ENCODE measurements around the gene PRG3. TPM values are rescaled to one million over a fixed set of nuclear protein-coding genes. Genes with fewer than 3 reads are reported as not detected.

The PRG3 gene
- total RNA-seq, 1 experiment from 2014 or later, result not detected

- Histone ChIP-seq H3K9me3 (ENCODE audit: control insufficient read depth, low read depth, low read length) (no peaks in the 10 kb centered on the region), H3K23ac (ENCODE audit: insufficient read length, low read depth, low read length) (no peak within 1 kb of the TSS), H2BK15ac (ENCODE audit: low read depth, low read length) (no peak within 1 kb of the TSS), H3T11ph (ENCODE audit: low read length) (no peak within 1 kb of the TSS), H4K91ac (ENCODE audit: insufficient read length, low read depth, low read length) (no peak within 1 kb of the TSS), H4K5ac (ENCODE audit: insufficient read length, low read depth, low read length) (no peak within 1 kb of the TSS), H3K27ac (ENCODE audit: insufficient read length, low read depth, low read length) (no peak within 1 kb of the TSS), H3K18ac (ENCODE audit: insufficient read length, low read depth, low read length) (peak within 1 kb of the TSS; percentile 21), H3K79me1 (ENCODE audit: insufficient read depth, low read depth, low read length, poor library complexity, severe bottlenecking) (peaks cover 7% of the 10 kb centered on the region), H3K23me2 (ENCODE audit: insufficient read length, low read depth, low read length, poor library complexity, severe bottlenecking) (peaks cover 6% of the 10 kb centered on the region), H4K8ac (replicated peaks; ENCODE audit: insufficient read length, low read depth, low read length) (peak within 1 kb of the TSS; percentile 9), H3K4ac (ENCODE audit: low read depth, low read length) (no peak within 1 kb of the TSS), H2AK5ac (ENCODE audit: insufficient read length, low read length) (no peak within 1 kb of the TSS), H2BK120ac (ENCODE audit: low read depth, low read length, poor library complexity, severe bottlenecking) (no peak within 1 kb of the TSS), H3K27me3 (ENCODE audit: insufficient read depth, low read length) (no peaks in the 10 kb centered on the region), H3K9ac (ENCODE audit: extremely low read depth, insufficient read length, low read length) (peak within 1 kb of the TSS; percentile 64), H3K79me2 (ENCODE audit: insufficient read depth, low read length) (peaks cover 10% of the 10 kb centered on the region; the same call in 1 of the 2 replicates), H3K56ac (ENCODE audit: insufficient read length, low read depth, low read length) (no peak within 1 kb of the TSS), H3K14ac (ENCODE audit: insufficient read depth, low read length) (peak within 1 kb of the TSS; percentile 52), H2AFZ (ENCODE audit: low read length) (peak within 1 kb of the TSS; percentile 24), H2BK20ac (ENCODE audit: low read depth, low read length, poor library complexity, severe bottlenecking) (no peak within 1 kb of the TSS), H3K4me1 (ENCODE audit: insufficient read depth, low read length) (peaks cover 5% of the 10 kb centered on the region; the same call in 1 of the 2 replicates), H2BK12ac (ENCODE audit: insufficient read length, low read depth, low read length) (no peak within 1 kb of the TSS), H4K20me1 (ENCODE audit: control insufficient read depth, insufficient read depth, insufficient read length) (no peaks in the 10 kb centered on the region), H2BK5ac (ENCODE audit: insufficient read length, low read length) (no peak within 1 kb of the TSS), H3K4me2 (ENCODE audit: insufficient read depth, insufficient read length, low read length) (peak within 1 kb of the TSS; percentile 66)
- no CpG with 5 or more reads among the region's 69 CpGs for WGBS (ENCODE audit: extremely low coverage, insufficient read length, low lambda C conversion rate)
- peak within 1 kb of the TSS; percentile 96 to 98 (median 98) for H3K27ac Mint-ChIP-seq
- TF ChIP-seq CTCF (conservative IDR thresholded peaks at IDR 0.05), result no peak; the same call in 2 of the 3 replicates
- H3K36me3 Mint-ChIP-seq (ENCODE audit: insufficient read depth in 1 of 3, low read depth in 3 of 3), result peaks cover 30 to 46% (median 43%) of the 10 kb centered on the region in 3 experiments
- DNase-seq, result peak; percentile 84
- H3K4me3 Mint-ChIP-seq, result peak within 1 kb of the TSS; percentile 93 to 94
- peaks cover 42 to 48% of the 10 kb centered on the region in 2 experiments for H3K4me1 Mint-ChIP-seq
- H3K9me3 Mint-ChIP-seq, result no peaks in the 10 kb centered on the region
- peaks cover 16% of the 10 kb centered on the region for H3K27me3 Mint-ChIP-seq (ENCODE audit: low read depth)
These were observed 45.4 kb downstream of the PRG3 start, which contains the start of gene SSRP1 for GRCh38 chr11:57335343-57336110. SSRP1 (minus strand) TSS chr11:57335892; CDS start chr11:57335121, 771 bp downstream.

Measured in H9 (cell line).